ENCODE results near the gene LRP4. TPM values are rescaled to one million over a fixed set of nuclear protein-coding genes. Genes with fewer than 3 reads are reported as not detected.

Gene LRP4
- total and polyA plus RNA-seq, 2 donors (not counting 3 experiments of a cell fraction or from before 2014, with no cell fraction given): 0.86 to 2.0 TPM

- H3K4me3 ChIP-seq (replicated peaks in 1 of 3; ENCODE audit: insufficient read depth in 1 of 3, low read depth in 1 of 3, low read length in 3 of 3): no peak overlapping the region
- no peaks in the 10 kb centered on the region for H3K4me1 ChIP-seq (ENCODE audit: control insufficient read depth, extremely low read depth, insufficient read depth, low read length)
- no peak for TF ChIP-seq GATA2 (IDR thresholded peaks at IDR 0.05; ENCODE audit: insufficient read depth, insufficient read length, low read depth, low read length)
- dilution Hi-C loops (cut with MboI; ENCODE audit: extremely low pct_ligation_motif_present, low sequenced_read_pairs): no loop called here
- no TSS peak for BruUV-seq (replicated peaks)
- DNase-seq (ENCODE audit: low read depth, low spot score) (no peak), FAIRE-seq (no peak)
- H3K79me2 ChIP-seq (ENCODE audit: control insufficient read depth, insufficient read depth, low read length): no peaks in the 10 kb centered on the region
- no peaks in the 10 kb centered on the region for H3K36me3 ChIP-seq (ENCODE audit: control insufficient read depth in 2 of 2, extremely low read depth in 1 of 2, insufficient read depth in 2 of 2, low read length in 2 of 2)
- H3K27ac ChIP-seq (ENCODE audit: insufficient read depth, low read depth, low read length): no peak overlapping the region
- intact Hi-C loops (cut with micrococcal nuclease): no loop called here
- no peaks in the 10 kb centered on the region for H4K20me1 ChIP-seq (replicated peaks; ENCODE audit: control insufficient read depth, extremely low read depth, insufficient read depth, low read length)
- no peak overlapping the region for H3K4me2 ChIP-seq (ENCODE audit: insufficient read depth, low read length)
- no peaks in the 10 kb centered on the region for H3K9me3 ChIP-seq (replicated peaks; ENCODE audit: control insufficient read depth, insufficient read depth, low read length)
- H2AFZ ChIP-seq (ENCODE audit: low read depth, low read length): no peak overlapping the region
- no peaks in the 10 kb centered on the region for H3K9me1 ChIP-seq (replicated peaks; ENCODE audit: control insufficient read depth, extremely low read depth, insufficient read depth, low read length)
- CTCF ChIA-PET: no interaction called here
- H3K27me3 ChIP-seq (ENCODE audit: control insufficient read depth in 2 of 2, insufficient read depth in 2 of 2, low read length in 2 of 2): no peaks in the 10 kb centered on the region
- H3K9ac ChIP-seq (replicated peaks; ENCODE audit: extremely low read depth, insufficient read depth, low read length): no peak overlapping the region
- POLR2A ChIA-PET: no interaction called here
Observed at GRCh38 chr11:46958777-46959176, 40.4 kb upstream of the LRP4 start.

DNA sequence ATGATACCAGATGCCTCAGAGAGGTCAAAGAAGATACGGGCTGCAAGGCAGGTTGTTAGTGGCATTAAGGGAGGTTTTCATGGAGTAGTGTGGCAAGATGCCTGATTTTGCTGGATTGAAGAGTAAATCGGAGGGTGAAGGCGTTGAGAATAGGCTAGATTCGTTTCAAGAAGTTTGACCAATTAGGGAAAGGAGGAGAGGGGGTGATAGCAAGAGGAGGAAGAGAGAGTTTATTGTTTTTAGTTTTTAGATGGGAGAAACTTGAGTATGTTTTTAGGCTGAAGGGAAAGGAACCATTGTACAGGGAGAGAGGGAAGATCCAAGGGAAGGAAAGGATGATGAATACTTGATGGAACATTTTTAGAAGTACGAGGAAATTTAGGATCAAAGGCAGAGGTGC, 34.7 kb upstream of the LRP4 start:
- POLR2A ChIA-PET: no interaction called here
- TF ChIP-seq POLR2AphosphoS5 (IDR thresholded peaks at IDR 0.05; ENCODE audit: insufficient read depth, low read depth, low read length): no peak
- no peak for TF ChIP-seq EZH2 (IDR thresholded peaks at IDR 0.05; ENCODE audit: borderline replicate concordance, low read depth, low read length, severe bottlenecking)
- TF ChIP-seq, protein P1, sequence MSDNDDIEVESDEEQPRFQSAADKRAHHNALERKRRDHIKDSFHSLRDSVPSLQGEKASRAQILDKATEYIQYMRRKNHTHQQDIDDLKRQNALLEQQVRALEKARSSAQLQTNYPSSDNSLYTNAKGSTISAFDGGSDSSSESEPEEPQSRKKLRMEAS (IDR thresholded peaks at IDR 0.05; ENCODE audit: insufficient read depth, insufficient read length): no peak
- no peak for TF ChIP-seq POLR2A (IDR thresholded peaks at IDR 0.05; ENCODE audit: low read depth, low read length)
- no peak for TF ChIP-seq JUN (IDR thresholded peaks at IDR 0.05; ENCODE audit: borderline replicate concordance, insufficient read depth, insufficient read length, low read depth)
- no peak for TF ChIP-seq FOS (IDR thresholded peaks at IDR 0.05; ENCODE audit: borderline replicate concordance, insufficient read depth, low read length)
- TF ChIP-seq GATA2 (IDR thresholded peaks at IDR 0.05; ENCODE audit: insufficient read depth, insufficient read length, low read depth, low read length): no peak
- TF ChIP-seq MYC (IDR thresholded peaks at IDR 0.05; ENCODE audit: low read depth, low read length): no peak
- TF ChIP-seq, protein P2, sequence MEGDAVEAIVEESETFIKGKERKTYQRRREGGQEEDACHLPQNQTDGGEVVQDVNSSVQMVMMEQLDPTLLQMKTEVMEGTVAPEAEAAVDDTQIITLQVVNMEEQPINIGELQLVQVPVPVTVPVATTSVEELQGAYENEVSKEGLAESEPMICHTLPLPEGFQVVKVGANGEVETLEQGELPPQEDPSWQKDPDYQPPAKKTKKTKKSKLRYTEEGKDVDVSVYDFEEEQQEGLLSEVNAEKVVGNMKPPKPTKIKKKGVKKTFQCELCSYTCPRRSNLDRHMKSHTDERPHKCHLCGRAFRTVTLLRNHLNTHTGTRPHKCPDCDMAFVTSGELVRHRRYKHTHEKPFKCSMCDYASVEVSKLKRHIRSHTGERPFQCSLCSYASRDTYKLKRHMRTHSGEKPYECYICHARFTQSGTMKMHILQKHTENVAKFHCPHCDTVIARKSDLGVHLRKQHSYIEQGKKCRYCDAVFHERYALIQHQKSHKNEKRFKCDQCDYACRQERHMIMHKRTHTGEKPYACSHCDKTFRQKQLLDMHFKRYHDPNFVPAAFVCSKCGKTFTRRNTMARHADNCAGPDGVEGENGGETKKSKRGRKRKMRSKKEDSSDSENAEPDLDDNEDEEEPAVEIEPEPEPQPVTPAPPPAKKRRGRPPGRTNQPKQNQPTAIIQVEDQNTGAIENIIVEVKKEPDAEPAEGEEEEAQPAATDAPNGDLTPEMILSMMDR (IDR thresholded peaks at IDR 0.05; ENCODE audit: extremely low read depth in 1 of 2, insufficient read depth in 1 of 2, low read depth in 1 of 2, low read length in 2 of 2): no peak
- Histone ChIP-seq H3K4me1 (ENCODE audit: control insufficient read depth, extremely low read depth, insufficient read depth, low read length) (peaks cover 13% of the 10 kb centered on the region), H3K9me3 (replicated peaks; ENCODE audit: control insufficient read depth, insufficient read depth, low read length) (no peaks in the 10 kb centered on the region), H3K4me3 (replicated peaks in 1 of 3; ENCODE audit: insufficient read depth in 1 of 3, low read depth in 1 of 3, low read length in 3 of 3) (no peak overlapping the region), H2AFZ (ENCODE audit: low read depth, low read length) (no peak overlapping the region), H3K79me2 (ENCODE audit: control insufficient read depth, insufficient read depth, low read length) (no peaks in the 10 kb centered on the region), H3K27me3 (ENCODE audit: control insufficient read depth in 2 of 2, insufficient read depth in 2 of 2, low read length in 2 of 2) (no peaks in the 10 kb centered on the region), H3K9ac (replicated peaks; ENCODE audit: extremely low read depth, insufficient read depth, low read length) (no peak overlapping the region), H3K27ac (ENCODE audit: insufficient read depth, low read depth, low read length) (no peak overlapping the region), H3K36me3 (ENCODE audit: control insufficient read depth in 2 of 2, extremely low read depth in 1 of 2, insufficient read depth in 2 of 2, low read length in 2 of 2) (no peaks in the 10 kb centered on the region), H4K20me1 (replicated peaks; ENCODE audit: control insufficient read depth, extremely low read depth, insufficient read depth, low read length) (no peaks in the 10 kb centered on the region), H3K9me1 (replicated peaks; ENCODE audit: control insufficient read depth, extremely low read depth, insufficient read depth, low read length) (no peaks in the 10 kb centered on the region), H3K4me2 (ENCODE audit: insufficient read depth, low read length) (no peak overlapping the region)
- FAIRE-seq (no peak), DNase-seq (ENCODE audit: low read depth, low spot score) (no peak)
- intact Hi-C loops (cut with micrococcal nuclease) (no loop called here), dilution Hi-C loops (cut with MboI; ENCODE audit: extremely low pct_ligation_motif_present, low sequenced_read_pairs) (no loop called here)
- CTCF ChIA-PET: no interaction called here
- no TSS peak for BruUV-seq (replicated peaks)
